NCI-H526 treated with DMSO at 0.1 percent for 48 hours (cell line): ENCODE data around the gene CPN1.
"Not testable (repeated sequence)": the region's sequence is repeated elsewhere in the genome, so short reads cannot be mapped to it uniquely, and the experiment has no call there.

ENCODE experiments used
- DNase-seq: peaks from one replicate; lab custom pipeline; 2025; lab: John Stamatoyannopoulos, UW

The CPN1 gene

DNA sequence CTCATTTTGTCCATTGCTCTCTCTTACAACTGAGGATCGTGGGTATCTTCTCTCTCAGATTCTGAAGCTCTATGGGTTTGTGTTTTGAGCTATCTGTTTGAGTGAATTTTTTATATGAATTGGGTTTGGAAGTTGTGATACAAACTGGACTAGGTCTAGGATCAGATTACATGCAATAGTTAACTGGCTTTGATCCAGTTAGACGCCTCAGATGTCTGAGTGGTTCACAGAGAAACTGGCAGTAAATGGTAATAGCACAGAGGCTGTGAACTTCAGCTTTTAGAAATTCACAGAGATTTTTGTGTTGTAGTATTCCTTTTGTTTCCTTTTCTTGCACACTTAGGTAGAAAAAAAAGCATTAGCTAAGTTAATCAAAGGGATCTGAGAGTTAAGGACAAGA is 59.3 kb downstream of the CPN1 start:
- DNase-seq = no peak

DNA sequence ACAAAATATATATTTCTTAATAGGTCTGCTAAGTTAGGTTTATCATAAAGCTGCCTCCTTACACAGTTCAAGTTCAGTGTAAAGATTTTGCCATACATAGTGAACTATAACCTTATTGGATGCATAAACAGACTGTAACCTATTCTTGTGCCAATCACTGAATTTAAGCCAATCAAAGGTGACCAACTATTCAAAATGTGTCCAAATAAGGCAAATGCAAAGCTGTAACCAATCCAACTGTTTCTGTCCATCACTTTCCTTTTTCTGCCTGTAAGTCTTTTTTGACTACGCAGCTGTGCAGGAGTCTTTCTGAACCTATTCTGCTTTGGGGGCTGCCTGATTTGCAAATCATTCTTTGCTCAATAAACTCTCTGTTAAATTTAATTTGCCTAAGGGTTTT is 60.3 kb downstream of the CPN1 start:
- DNase-seq = peak; percentile 43

DNA sequence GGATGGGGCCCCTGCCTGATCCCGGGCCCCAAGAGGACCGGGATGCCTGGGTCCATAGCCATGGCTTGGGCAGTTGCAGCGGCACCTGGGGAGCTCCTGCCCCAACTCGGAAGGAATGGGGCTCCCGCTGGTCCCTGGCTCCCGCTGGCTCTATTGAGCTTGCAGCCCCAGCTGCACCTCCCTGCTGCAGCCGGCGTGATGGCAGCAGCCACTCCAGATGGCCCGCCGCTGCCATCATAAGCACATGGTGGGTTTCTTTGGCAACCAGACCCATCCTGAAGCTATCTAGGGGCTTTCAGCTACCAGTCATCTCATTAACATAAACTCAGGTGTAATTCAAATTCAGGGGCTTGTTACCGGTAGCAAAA is 60.8 kb downstream of the CPN1 start:
- no peak for DNase-seq

DNA sequence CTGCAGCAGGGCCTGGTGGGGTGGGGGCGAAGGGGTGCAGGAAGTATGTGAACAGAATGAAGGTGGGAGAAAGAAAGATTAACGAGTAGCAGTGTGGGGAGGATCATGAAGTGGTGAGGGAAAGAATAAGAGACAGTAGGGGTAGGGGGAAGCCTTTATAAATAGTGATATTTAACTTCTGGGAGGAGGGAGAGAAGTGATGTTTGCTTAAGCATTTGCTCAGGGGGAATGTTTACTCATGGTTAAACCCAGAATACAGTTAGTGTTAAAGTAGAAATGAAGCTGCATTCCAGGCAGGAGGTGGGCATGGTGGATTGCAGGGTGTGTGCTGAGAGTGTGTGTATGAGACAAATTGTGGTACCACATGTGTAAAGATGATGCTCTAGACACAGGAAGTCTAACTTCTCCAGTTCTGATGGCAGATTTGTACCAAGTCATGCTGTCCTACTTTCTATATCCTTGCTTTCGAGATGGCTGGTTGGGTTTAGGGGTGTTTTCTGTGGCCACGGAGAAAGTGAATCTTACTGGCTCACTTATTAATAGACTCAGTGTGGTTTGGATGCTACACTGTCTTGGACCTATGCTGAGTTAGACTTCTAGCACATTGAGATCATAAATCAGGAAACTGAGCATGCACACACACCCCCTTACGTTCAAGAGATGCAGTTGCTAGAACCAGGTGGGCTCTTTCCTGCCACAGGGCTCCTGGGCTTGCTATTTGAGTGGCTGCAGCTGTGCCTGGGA is 61.4 kb downstream of the CPN1 start:
- DNase-seq = peak; percentile 60

DNA sequence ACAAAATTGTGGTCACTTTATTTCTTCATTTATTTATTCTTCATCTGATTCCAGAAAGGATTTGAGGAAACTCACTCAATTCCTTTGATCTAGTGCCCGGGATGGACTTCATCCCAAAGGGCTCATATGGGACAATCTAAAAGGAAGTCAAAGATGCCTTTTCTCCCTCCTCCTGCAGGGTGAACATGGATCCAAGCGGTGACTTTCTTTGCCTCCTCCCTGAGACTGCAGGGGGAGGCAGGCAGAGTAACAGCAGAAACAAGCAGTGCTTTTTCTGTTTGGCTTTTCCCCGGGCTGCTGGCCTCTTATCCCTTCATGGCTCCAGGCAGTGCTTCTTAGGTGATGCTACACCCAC is 61.9 kb downstream of the CPN1 start:
- no peak for DNase-seq

DNA sequence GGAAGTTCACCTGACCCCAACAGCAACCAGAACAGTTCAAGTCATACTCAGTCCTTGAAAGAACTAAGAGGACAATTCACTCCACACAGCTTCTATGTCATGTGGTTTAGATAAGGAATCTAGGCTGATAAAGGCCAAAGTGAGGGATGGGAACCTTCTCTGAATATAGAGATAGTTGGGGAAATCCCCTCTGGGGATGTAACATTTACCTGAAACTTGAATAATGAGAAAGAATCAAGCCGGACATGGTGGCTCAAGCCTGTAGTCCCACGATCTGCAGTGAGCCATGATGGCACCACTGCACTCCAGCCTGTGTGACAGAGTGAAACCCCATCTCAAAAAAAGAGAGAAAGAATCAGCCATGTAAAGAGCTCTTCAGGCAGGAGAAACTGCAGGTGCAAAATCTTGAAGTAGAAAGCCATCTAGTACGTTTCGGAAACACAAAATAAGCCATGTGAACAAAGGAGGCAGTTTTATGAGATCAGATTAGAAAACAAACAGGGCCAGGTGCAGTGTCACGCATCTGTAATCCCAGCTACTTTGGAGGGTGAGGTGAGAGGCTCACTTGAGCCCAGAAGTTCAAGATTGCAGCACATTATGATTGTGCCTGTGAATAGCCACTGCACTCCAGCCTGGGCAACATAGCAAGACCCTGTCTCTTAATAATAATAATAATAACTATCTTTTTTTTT is 67.5 kb downstream of the CPN1 start:
- DNase-seq = no peak

DNA sequence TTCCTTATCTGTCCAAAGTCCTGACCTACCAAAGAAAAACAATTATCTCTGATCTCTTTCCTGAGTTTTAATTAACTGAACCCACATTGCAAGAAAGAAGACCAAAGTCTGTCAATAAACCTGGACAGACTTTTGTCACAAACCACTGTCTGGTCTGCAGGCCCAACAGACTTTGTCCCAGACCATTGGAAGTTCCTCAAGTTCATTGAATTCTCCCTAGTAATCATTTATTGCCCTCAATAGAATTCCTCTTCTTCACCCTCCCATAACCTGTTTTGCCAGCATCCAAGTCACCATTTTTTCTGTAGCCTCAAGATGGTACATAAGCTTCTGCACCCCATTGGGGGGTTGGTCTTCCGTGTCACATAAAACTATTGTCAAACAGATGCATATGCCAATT is 68.0 kb downstream of the CPN1 start:
- no peak for DNase-seq

DNA sequence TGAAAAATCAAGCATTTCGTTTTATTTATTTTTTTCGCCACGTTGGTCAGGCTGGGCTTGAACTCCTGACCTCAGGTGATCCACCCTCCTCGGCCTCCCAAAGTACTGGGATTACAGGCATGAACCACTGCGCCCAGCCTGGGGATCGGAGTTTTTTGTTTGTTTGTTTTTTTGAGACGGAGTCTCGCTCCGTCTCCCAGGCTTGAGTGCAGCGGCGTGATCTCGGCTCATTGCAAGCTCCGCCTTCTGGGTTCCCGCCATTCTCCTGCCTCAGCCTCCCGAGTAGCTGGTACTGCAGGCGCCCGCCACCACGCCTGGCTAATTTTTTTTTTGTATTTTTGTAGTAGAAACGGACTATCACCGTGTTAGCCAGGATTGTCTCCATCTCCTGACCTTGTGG is 69.8 kb downstream of the CPN1 start:
- DNase-seq = not testable (repeated sequence)

DNA sequence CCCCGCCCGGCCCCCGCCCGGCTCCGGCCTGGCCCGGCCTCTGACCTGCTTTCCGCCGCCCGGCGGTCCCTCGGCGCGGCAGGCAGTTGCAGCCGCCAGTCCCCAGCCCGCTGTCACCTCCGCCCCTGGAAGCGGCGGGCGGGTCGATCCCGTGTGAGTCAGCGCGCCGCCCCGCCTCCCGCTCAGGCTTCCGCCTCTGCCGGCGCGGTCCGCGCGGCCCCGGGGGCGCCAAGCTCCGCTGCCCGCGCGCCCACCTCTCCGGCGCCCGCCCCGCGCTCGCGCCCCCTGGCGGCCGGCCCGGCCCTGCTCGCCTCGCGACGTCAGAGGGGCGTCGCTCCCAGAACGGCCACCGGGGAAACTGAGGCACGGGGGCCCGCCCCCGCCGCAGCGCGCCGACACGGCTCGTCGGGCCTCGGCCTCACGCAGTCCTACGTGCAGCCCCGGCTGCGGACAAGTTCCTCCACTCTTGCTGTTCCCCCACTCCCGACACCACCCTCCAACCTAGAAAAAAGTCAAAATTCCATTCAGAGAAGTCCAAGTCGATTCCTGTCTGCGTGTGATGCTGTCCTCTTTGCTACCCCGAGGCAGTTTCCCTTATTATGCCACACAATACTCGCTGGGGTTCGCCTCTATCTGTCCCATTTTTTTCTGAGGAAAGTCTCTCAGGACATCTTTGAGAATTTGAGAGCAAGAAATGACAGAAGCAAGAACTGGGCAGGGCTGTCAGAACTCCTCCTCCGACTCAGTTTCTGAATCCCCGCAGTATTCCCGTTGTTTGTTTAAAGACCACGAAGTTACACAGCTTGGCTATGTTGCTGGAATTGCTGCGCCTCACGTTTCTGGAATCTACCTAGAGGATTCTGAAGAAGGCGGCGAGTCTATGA is 71.6 kb downstream of the CPN1 start, which contains the start of gene DNMBP:
Gene DNMBP, minus strand, starts transcription at position 155 of the 884 bp plus-strand sequence. CDS start 37,823 bp downstream, outside the sequence.
- DNase-seq = peak; percentile 13

DNA sequence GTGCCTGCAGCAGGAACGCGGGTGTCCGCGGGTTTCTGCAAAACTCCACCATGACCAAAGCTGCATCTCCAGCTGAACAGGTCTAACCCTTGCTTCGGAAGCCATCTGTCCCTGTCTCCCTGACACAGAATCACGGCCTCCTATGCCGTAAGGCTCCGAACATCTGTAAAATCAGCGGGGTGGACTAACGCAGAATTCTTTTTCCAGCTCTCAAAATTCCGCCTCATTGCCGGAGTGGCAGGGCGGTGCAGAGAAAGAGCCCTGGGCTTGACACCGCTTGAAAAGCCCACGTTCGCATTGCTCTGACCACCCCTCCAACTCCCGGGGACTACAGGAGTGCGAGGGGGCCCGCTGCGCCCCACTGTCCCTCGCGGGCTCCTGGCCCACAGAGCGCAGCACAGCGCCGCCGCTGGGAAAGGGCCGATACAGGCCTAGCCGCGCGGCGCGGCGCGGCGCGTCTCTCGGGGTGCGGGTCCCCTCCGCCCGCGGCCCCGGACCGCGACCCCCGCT is 72.3 kb downstream of the CPN1 start:
- DNase-seq = no peak

DNA sequence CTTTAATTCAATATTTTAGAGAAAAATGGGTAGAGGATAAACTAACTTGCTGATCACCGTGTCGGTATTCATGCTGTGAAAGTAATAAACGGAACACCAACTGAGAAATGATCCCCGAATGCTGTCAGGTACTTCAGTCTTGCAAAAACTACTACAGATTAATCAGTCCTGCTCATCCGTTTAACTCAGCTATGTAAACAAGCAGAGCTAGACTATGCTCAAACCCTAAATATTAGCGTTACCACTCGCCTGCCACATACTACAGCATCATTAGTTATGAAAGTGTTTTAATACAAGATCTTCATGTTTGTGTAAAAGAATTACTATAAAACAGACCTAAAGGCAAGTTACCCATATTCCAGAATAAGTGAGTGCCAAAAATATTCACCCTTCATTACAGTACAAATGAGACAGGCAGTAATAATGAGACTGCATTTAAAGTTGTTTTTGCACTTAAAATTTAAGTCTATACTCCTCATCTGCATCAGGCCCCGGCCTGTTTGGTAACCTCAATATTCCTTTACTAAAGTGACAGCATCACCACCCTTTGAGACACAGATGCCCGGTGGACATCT is 72.9 kb downstream of the CPN1 start:
- no peak for DNase-seq

DNA sequence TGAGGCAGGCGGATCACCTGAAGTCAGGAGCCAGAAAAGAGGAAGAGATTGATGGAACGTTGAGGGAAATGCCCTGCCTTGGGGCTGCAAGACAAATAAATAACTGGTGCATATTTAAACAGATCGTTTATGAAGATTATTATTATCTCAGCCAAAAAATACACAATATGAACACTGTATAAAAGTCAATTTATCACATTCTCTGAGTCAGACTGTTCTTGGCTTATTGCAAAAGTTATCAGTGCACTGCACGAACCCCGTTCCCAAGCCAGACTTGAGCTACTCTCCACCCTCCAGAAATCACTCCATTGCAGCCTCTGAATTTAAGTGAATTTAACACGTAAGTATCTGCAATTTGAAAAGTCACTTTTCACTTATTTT is 73.5 kb downstream of the CPN1 start:
- DNase-seq = no peak

DNA sequence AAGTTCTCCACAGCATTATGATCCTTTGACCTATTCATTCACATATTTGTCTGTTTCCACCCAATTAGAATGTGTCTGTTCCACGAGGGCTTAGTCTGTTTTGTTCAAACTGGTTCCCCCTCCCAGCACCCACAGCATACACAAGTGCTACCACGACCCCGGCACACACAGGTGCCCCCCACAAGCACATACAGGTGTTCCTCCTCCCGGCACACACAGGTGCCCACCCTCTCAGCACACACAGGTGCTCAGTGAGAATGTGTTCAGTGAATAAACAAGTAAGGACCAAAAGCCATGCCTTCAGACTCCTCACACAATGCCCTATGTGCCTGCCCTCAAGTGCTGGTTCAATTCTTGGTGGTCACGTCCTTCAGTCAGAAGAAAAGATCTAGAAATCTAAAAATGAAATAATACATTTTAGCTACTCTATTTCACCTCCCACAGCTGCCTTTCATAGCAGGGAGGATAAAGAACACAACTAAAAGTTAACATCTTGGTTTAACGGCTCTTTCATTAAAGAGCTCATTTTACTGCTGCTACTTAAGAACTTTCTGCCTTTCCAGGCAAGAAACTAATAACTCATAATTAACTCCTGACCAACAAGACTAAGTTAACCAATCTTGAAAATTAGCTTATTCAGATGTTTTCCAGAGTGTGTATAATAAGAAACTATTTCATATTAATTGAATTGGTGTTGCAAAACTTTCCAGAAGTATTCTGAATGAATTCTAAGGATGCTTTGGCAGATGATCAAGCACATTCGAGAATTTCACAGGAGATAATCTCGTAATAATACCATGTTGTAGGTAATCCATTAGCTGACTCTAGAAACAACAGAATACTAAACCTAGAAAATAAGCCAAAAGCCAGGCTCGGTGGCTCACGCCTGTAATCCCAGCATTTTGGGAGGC is 74.2 kb downstream of the CPN1 start:
- DNase-seq = no peak

DNA sequence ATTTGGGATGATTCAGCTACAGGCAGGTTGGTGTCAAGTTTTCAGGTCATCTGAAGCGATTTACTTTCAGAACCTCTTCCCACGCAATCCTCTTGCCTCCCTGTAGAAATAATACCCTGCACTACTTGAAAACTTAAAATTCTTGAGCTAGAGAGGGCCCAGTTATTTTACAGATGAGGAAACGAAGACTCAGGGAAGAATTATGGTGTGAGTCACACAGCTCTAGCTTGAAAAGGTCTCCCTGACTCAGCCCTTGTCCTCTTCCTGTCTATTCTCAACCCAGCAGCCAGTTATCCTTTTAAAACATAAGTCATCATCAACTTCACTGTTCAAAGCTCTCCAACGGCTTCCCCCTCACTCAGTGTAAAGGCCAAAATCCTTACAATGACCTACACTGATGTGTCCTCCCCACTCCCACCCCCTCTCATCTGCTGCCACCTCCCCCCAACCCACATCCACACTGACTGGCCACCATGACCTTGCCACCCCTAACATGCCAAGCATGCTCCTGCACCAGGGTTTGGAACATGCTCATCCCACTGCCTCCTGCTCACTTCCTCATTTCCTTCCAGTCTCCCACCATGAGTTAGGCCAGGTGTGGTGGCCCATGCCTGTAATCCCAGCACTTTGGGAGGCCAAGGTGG is 75.3 kb downstream of the CPN1 start:
- no peak for DNase-seq

DNA sequence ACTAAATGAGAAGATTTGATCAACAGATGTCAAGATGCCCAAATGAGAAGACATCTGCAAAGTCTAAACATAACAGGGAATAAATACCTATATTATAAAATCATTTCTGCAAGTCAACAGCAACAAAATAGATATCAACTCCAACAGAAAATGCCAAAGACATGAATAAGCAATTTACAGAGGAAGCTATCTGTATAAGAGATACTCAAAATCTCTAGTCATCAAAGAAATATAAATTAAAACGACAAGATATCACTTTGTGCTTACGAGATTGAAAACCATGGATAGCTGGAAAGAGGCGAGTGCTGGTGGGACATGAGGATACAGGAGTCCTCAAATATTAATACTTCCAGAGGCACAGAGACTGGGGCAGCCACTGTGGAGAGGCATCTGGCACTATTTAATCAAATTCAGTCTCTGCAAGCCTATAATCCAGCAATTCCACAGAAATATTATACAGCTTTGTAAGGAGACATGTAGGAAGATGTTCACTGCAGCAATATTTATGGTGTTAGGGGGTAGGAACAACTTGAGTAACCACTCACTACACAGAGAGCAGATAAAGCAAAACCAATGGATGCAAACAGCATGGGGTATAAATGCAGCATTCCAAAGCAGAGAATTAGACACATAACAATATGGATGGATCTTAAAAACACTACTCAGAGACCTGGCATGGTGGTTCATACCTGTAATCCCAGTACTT is 76.7 kb downstream of the CPN1 start:
- no peak for DNase-seq

DNA sequence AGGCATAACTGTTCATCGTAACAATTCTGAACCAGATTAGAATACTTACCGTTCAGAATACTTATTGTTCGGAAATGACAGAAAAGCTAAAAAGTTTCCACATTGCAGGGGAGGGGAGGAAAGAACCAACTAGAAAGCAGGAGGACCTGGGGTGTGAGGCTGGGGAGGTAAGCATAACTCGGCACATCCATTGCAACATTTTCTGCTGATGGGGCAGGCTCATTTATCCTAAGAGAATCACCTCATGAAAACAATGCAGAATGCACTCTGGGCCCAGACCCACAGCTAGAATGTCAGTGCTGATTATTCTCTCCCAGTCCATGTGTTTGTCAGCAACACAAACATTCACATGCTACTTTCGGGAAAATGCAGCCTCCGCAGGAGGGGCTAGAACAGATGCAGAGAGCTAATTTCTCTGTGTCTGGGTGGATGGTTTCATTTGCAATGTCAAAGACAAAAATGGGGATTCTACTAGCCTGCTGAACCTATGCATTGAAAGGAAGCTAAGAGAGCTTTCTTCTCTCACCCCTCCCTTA is 81.5 kb downstream of the CPN1 start:
- no peak for DNase-seq

DNA sequence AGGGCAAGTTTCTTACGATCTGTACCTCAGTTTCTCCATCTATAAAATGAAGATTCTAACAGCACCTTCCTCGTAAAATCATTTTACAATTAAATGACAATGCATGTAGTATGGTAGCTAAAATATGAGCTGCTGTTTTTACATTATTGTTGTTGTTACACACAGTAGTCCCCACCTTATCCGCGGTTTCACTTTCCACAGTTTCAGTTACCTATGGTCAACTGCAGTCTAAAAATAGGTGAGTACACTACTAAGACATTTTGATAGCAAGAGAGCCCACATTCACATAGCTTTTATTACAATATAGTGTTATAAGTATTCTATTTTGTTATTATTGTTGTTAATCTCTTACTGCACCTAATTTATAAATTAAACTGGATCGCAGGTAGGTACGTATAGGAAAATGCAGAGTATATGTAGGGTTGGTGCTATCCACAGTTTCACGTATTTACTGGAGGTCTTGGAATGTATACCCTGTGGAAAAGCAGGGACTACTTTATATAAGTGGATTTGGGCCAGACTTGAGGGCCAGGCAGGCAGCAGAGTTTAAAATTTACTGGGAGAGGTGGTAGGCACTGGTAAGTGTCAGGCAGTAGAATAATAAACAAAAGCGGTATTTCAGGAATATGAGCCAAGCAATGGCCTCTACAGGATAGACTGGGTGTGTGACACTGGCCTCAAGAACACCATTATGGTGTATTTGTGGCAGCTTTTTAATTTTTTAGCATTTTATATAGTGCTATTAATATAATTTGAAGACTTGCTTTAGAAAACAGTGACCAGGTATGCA is 82.2 kb downstream of the CPN1 start:
- DNase-seq = no peak

DNA sequence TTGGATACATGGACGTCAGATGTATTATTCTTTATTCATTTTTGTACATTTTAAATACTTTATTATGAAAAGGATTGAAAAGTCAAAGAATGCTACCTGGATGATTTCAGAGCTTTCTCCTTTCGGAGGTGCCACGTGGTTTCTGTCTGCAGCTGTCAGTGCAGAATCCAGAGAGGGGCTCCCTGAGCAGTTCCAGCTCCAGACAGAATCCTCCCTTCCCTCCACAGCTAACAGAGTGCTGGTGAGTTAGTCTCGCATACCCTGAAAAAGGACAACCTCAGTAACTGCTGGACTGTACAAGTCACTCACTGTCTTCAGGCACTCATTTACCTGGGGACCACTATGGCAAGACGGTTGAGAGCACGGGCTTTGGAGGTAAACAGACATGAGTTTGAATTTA is 82.8 kb downstream of the CPN1 start:
- DNase-seq = no peak
